HCT116 (cell line): ENCODE data around the gene VWC2. TPM values are rescaled to one million over a fixed set of nuclear protein-coding genes. Genes with fewer than 3 reads are reported as not detected.

Experiments used
- ATAC-seq: fragments of 200-7000 bp; cut with Tn5 transposase; 2 replicates; pipeline ENCODE4 v1.9.1; 2020; ENCODE audit warnings: mild to moderate bottlenecking, moderate library complexity
- BruUV-seq: library from RNA; stranded (reverse); fragments of 400-500 nt; replicated peaks from 2 replicates; lab custom pipeline; 2021; lab: Mats Ljungman, UMichigan
- CTCF ChIA-PET: fragments of 300-600 bp; sonication (Branson Sonifier 250); formaldehyde crosslinking; loops from one replicate; lab custom pipeline; 2021; ENCODE audit warnings: antibody characterized with exemption; lab: Charles Lee
- POLR2A ChIA-PET: fragments of 300-600, 350-600 bp; sonication (Branson Sonifier 250); formaldehyde crosslinking; loops from one replicate; lab custom pipeline; 2021; ENCODE audit warnings: antibody characterized with exemption; lab: Charles Lee
- RAD21 ChIA-PET, 2 experiments: fragments of 300-600 bp; sonication (Branson Sonifier 250); formaldehyde crosslinking; loops; one replicate each; lab custom pipeline; 2023; ENCODE audit warnings: low total read pairs in 2 of 2; ENCODE audit not compliant: uncharacterized antibody in 2 of 2, unreplicated experiment in 2 of 2, low non-redundant PET in 1 of 2; lab: Charles Lee
- DNase-seq: peaks from one replicate; pipeline ENCODE4 v3.0.0-alpha.2; 2010; ENCODE audit warnings: low read depth, low spot score
- H2AFZ ChIP-seq: fragments of 200-600 bp; shearing (Covaris generic), sonication (generic); 2 replicates; pipeline ENCODE4 v1.6.1; 2017; ENCODE audit warnings: low read depth, mixed run types, mixed read lengths, antibody characterized with exemption, low read length; ENCODE audit not compliant: poor library complexity, severe bottlenecking
- H3K27ac ChIP-seq: 2 replicates; pipeline ENCODE4 v1.5.1; 2012; ENCODE audit warnings: low read depth, low read length
- H3K27me3 ChIP-seq: fragments of 200-600 bp; sonication (generic); 2 replicates; pipeline ENCODE4 v1.6.1; 2016; ENCODE audit warnings: mixed run types, low read length, mixed read lengths; ENCODE audit not compliant: insufficient read depth
- H3K36me3 ChIP-seq, 2 experiments: fragments of 200-500 bp in 1 of 2; fragments of 200-600 bp in 1 of 2; sonication (Bioruptor generic) in 1 of 2; sonication (generic) in 1 of 2; 2 replicates each; pipeline versions ENCODE4 v1.5.1 to v1.6.1; 2014 to 2016; ENCODE audit warnings: low read length in 2 of 2, inconsistent platforms in 1 of 2, mixed read lengths in 1 of 2, mixed run types in 1 of 2; ENCODE audit not compliant: insufficient read depth in 2 of 2, control insufficient read depth in 1 of 2
- H3K4me1 ChIP-seq, 2 experiments: fragments of 200-600 bp in 1 of 2; sonication (generic) in 1 of 2; 2 replicates each; pipeline versions ENCODE4 v1.5.1 to v1.6.1; 2012 to 2017; ENCODE audit warnings: low read length in 2 of 2, inconsistent platforms in 1 of 2, mild to moderate bottlenecking in 1 of 2, mixed read lengths in 1 of 2, mixed run types in 1 of 2, moderate library complexity in 1 of 2; ENCODE audit not compliant: insufficient read depth in 2 of 2, control insufficient read depth in 1 of 2
- H3K4me2 ChIP-seq: fragments of 200-600 bp; sonication (generic); 2 replicates; pipeline ENCODE4 v1.6.1; 2017; ENCODE audit warnings: mixed run types, low read length, mixed read lengths
- H3K4me3 ChIP-seq, 2 experiments: fragments of 200-600 bp in 1 of 2; sonication (generic) in 1 of 2; replicated peaks in 1 of 2; 2 replicates each; pipeline ENCODE4 v1.5.1; 2011 to 2016; ENCODE audit warnings: low read length in 2 of 2, control low read depth in 1 of 2, low read depth in 1 of 2, mild to moderate bottlenecking in 1 of 2, mixed read lengths in 1 of 2, mixed run types in 1 of 2
- H3K79me2 ChIP-seq: fragments of 200-600 bp; sonication (generic); 2 replicates; pipeline ENCODE4 v1.6.1; 2017; ENCODE audit warnings: mild to moderate bottlenecking, mixed run types, low read length, moderate library complexity, mixed read lengths; ENCODE audit not compliant: insufficient read depth
- H3K9ac ChIP-seq: fragments of 200-600 bp; sonication (generic); 2 replicates; pipeline ENCODE4 v1.6.1; 2016; ENCODE audit warnings: low read length, mixed read lengths
- H3K9me2 ChIP-seq: fragments of 200-600 bp; sonication (generic), shearing (Covaris generic); 2 replicates; pipeline ENCODE4 v1.6.1; 2017; ENCODE audit warnings: mixed run types, mild to moderate bottlenecking, moderate library complexity; ENCODE audit not compliant: insufficient read depth
- H3K9me3 ChIP-seq, 2 experiments: fragments of 200-500 bp in 1 of 2; fragments of 200-600 bp in 1 of 2; sonication (Bioruptor generic) in 1 of 2; sonication (generic) in 1 of 2; 2 replicates each; pipeline ENCODE4 v1.6.1; 2014 to 2017; ENCODE audit warnings: low read length in 2 of 2, mixed read lengths in 2 of 2, inconsistent platforms in 1 of 2, low read depth in 1 of 2, mild to moderate bottlenecking in 1 of 2, mixed run types in 1 of 2, moderate library complexity in 1 of 2; ENCODE audit not compliant: control insufficient read depth in 1 of 2, insufficient read depth in 1 of 2
- H4K20me1 ChIP-seq: fragments of 200-600 bp; sonication (generic), shearing (Covaris generic); 2 replicates; pipeline ENCODE4 v1.6.1; 2017; ENCODE audit warnings: mixed run types, mild to moderate bottlenecking, moderate library complexity; ENCODE audit not compliant: insufficient read depth
- CEBPB ChIP-seq: IDR thresholded peaks from 2 replicates; pipeline ENCODE4 v1.6.1; 2012; ENCODE audit warnings: low read depth
- FOSL1 ChIP-seq: IDR thresholded peaks from 2 replicates; pipeline ENCODE4 v1.6.1; 2012; ENCODE audit warnings: low read depth
- JUND ChIP-seq: IDR thresholded peaks from 2 replicates; pipeline ENCODE4 v1.6.1; 2012
- RAD21 ChIP-seq: IDR thresholded peaks from 2 replicates; pipeline ENCODE4 v1.6.1; 2012; ENCODE audit warnings: low read depth, mild to moderate bottlenecking
- intact Hi-C: fragments of 100-400 bp; cut with micrococcal nuclease; formaldehyde crosslinking; loops from 2 replicates; pipeline ENCODE4 v1.10.0; 2022
- total RNA-seq: library from RNA; stranded (reverse); gene quantifications from one replicate; pipeline ENCODE4 v1.2.1, GENCODE V29; 2021; ENCODE audit not compliant: unreplicated experiment
- TF ChIP-seq, protein P1 (sequence below), 3 experiments: fragments of 200-600 bp in 1 of 3; sonication (generic) in 1 of 3; IDR thresholded peaks in 2 of 3; conservative IDR thresholded peaks in 1 of 3; 2 replicates each; pipeline ENCODE4 v1.5.1; 2012 to 2017; ENCODE audit warnings: low read depth in 2 of 3, low read length in 2 of 3, antibody characterized with exemption in 1 of 3, borderline replicate concordance in 1 of 3, control low read depth in 1 of 3, mild to moderate bottlenecking in 1 of 3, mixed read lengths in 1 of 3, mixed run types in 1 of 3, moderate library complexity in 1 of 3; ENCODE audit not compliant: insufficient read depth in 1 of 3
- TF ChIP-seq, protein P2 (sequence below): IDR thresholded peaks from 2 replicates; pipeline ENCODE4 v1.6.1; 2012; ENCODE audit warnings: low read depth

VWC2 gene
- total RNA-seq, 1 experiment from 2014 or later = not detected

DNA sequence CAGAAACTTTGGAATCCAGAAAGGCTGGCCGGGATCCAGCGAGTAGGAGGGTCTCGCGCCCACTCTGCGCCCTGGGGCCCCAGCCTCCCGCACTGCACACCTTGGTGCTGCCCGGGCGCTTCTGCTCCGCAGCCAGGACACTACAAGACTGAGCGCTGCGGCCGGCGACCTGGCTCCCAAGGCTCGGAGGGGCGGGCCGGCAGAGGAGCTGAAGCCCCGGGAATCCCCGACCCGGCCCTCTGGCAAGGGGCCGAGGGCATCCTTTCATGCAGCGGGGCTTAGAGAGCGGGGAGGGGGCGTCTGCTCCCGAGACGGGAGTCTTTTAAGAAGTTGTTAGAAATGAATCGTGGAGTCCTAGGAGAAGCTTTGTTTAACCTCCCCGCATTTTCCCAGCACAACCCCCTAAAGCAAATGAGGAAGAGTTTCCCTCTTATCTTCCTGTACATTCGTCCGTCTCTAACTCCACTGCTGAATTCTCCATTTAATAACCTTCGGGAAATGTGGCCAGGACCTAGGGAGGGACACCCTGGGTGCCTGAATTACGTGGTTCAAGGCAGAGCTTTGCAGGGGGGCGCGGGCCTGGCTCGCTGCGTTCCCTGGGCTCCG, 1.1 kb downstream of the VWC2 start:
- no peak overlapping the region for H3K4me3 ChIP-seq
- no peak for ATAC-seq
- H3K27ac ChIP-seq = no peak overlapping the region
- ChIA-PET RAD21 (no interaction called here), CTCF (no interaction called here), POLR2A (no interaction called here)
- H3K4me2 ChIP-seq = no peak overlapping the region
- no peak overlapping the region for H3K9ac ChIP-seq
- no peaks in the 10 kb centered on the region for H3K79me2 ChIP-seq
- no peaks in the 10 kb centered on the region for H3K27me3 ChIP-seq
- BruUV-seq = no TSS peak
- H3K4me1 ChIP-seq = no peaks in the 10 kb centered on the region
- intact Hi-C loops = no loop called here
- H3K9me2 ChIP-seq = no peaks in the 10 kb centered on the region
- no peak overlapping the region for H2AFZ ChIP-seq
- no peaks in the 10 kb centered on the region for H3K36me3 ChIP-seq
- no peak for DNase-seq
- peaks cover 0 to 5% of the 10 kb centered on the region in 2 experiments; a peak in 2 of 4 replicates for H3K9me3 ChIP-seq
- TF ChIP-seq CEBPB (no peak), JUND (no peak), FOSL1 (no peak), RAD21 (no peak)
- TF ChIP-seq, protein P1, sequence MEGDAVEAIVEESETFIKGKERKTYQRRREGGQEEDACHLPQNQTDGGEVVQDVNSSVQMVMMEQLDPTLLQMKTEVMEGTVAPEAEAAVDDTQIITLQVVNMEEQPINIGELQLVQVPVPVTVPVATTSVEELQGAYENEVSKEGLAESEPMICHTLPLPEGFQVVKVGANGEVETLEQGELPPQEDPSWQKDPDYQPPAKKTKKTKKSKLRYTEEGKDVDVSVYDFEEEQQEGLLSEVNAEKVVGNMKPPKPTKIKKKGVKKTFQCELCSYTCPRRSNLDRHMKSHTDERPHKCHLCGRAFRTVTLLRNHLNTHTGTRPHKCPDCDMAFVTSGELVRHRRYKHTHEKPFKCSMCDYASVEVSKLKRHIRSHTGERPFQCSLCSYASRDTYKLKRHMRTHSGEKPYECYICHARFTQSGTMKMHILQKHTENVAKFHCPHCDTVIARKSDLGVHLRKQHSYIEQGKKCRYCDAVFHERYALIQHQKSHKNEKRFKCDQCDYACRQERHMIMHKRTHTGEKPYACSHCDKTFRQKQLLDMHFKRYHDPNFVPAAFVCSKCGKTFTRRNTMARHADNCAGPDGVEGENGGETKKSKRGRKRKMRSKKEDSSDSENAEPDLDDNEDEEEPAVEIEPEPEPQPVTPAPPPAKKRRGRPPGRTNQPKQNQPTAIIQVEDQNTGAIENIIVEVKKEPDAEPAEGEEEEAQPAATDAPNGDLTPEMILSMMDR (IDR thresholded peaks at IDR 0.05 in 2 of 3, conservative IDR thresholded peaks at IDR 0.05 in 1 of 3; ENCODE audit: borderline replicate concordance in 1 of 3, insufficient read depth in 1 of 3, low read depth in 2 of 3, low read length in 2 of 3) = no peak
- TF ChIP-seq, protein P2, sequence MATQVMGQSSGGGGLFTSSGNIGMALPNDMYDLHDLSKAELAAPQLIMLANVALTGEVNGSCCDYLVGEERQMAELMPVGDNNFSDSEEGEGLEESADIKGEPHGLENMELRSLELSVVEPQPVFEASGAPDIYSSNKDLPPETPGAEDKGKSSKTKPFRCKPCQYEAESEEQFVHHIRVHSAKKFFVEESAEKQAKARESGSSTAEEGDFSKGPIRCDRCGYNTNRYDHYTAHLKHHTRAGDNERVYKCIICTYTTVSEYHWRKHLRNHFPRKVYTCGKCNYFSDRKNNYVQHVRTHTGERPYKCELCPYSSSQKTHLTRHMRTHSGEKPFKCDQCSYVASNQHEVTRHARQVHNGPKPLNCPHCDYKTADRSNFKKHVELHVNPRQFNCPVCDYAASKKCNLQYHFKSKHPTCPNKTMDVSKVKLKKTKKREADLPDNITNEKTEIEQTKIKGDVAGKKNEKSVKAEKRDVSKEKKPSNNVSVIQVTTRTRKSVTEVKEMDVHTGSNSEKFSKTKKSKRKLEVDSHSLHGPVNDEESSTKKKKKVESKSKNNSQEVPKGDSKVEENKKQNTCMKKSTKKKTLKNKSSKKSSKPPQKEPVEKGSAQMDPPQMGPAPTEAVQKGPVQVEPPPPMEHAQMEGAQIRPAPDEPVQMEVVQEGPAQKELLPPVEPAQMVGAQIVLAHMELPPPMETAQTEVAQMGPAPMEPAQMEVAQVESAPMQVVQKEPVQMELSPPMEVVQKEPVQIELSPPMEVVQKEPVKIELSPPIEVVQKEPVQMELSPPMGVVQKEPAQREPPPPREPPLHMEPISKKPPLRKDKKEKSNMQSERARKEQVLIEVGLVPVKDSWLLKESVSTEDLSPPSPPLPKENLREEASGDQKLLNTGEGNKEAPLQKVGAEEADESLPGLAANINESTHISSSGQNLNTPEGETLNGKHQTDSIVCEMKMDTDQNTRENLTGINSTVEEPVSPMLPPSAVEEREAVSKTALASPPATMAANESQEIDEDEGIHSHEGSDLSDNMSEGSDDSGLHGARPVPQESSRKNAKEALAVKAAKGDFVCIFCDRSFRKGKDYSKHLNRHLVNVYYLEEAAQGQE = no peak
- no peaks in the 10 kb centered on the region for H4K20me1 ChIP-seq
